ENCODE results near the gene PRR35.

The PRR35 gene

GRCh38 chr16:546909-547770, 13.1 kb upstream of the PRR35 start:
- peak in 1 of 2 donors; percentile 30 for DNase-seq (ENCODE audit: extremely low read depth in 1 of 2, low read depth in 1 of 2)

GRCh38 chr16:548586-548985, 11.6 kb upstream of the PRR35 start:
- no peak for DNase-seq (ENCODE audit: extremely low read depth in 1 of 2, low read depth in 1 of 2)

DNA sequence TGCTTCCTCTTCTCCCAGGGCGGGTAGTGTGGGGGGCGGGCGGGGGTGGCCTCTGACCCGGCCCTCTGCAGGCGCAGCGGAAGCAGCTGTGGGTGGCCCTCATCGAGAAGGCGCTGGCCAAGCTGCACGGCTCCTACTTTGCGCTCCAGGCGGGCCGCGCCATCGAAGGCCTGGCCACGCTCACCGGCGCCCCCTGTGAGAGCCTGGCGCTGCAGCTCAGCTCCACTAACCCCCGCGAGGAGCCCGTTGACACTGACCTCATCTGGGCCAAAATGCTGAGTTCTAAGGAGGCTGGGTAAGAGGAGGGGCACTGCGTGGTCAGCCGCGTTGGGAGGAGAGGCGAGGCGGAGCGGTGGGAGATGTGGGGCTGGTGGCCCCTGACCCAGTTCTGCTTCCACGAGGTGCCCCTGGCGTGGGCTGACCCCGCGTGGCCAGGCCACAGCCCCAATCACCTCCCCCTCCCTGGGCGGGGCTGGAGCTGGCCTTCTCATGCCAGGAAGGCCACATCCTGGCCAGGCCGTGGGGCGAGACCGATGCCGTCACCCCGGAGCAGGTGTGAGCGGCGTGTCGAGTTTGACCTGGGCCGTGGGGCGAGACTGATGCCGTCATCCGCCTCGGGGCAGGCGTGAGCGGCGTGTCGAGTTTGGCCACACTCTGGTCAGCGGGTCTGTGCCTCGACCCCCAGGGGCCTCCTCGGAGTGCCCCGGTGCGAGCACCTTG, 10.5 kb upstream of the PRR35 start:
- no peak for DNase-seq (ENCODE audit: extremely low read depth in 1 of 2, low read depth in 1 of 2)

- DNase-seq (ENCODE audit: extremely low read depth in 1 of 2, low read depth in 1 of 2): no peak
Observed at GRCh38 chr16:551210-551609, 9.0 kb upstream of the PRR35 start.

DNA sequence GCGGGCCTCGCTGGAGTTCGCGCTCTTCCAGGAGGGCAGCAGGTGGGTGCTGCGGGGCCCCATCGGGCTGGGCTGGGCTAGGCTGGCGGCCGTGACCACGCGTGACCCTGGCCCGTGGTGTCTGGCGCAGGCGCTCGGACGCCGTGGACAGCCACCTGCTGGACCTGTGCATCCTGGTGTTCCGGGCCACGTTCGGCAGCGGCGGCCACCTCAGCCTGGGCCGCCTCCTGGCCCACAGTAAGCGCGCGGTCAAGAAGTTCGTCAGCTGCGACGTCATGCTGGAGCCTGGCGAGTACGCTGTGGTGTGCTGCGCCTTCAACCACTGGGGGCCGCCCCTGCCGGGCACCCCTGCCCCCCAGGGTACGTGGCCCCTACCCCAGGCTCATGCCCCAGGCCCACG, 8.0 kb upstream of the PRR35 start:
- DNase-seq (ENCODE audit: extremely low read depth in 1 of 2, low read depth in 1 of 2): no peak

DNA sequence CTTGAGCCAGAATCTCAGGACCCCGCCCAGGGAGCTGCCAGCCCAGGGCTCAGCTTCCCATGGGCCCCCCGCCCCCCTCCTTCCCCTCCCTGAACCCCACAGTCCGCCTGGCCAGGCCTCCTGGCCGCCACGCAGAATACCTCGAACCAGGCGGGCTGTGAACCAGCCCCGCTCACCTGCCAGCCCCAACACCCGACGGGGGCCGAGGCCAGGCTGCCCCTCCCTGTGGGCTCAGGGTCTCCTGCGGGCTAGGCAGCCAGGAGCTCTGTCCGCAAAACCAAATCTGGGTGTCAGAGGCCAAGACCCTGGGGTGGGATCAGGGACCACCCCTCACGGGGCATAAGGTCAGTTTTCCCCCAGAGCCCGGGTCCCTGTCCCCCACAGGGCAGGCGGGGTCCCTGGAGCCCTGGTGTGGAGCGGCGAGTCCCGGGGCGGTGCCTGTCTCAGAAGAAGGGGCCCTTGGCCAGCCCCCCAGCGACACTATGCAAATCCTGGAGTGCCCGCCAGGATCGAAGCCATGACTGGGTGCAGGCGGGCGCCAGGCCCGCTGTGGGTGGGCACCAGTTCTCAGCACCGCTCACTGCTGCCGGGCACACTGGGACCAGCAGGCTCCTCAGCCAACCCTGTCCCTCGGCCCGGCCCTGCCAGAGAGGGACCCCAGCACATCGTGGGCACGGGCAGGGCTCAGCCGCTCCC, 6.4 kb upstream of the PRR35 start:
- no peak for DNase-seq (ENCODE audit: extremely low read depth in 1 of 2, low read depth in 1 of 2)

- no peak for DNase-seq (ENCODE audit: extremely low read depth in 1 of 2, low read depth in 1 of 2)
Observed at GRCh38 chr16:554297-554621, 5.9 kb upstream of the PRR35 start.

DNA sequence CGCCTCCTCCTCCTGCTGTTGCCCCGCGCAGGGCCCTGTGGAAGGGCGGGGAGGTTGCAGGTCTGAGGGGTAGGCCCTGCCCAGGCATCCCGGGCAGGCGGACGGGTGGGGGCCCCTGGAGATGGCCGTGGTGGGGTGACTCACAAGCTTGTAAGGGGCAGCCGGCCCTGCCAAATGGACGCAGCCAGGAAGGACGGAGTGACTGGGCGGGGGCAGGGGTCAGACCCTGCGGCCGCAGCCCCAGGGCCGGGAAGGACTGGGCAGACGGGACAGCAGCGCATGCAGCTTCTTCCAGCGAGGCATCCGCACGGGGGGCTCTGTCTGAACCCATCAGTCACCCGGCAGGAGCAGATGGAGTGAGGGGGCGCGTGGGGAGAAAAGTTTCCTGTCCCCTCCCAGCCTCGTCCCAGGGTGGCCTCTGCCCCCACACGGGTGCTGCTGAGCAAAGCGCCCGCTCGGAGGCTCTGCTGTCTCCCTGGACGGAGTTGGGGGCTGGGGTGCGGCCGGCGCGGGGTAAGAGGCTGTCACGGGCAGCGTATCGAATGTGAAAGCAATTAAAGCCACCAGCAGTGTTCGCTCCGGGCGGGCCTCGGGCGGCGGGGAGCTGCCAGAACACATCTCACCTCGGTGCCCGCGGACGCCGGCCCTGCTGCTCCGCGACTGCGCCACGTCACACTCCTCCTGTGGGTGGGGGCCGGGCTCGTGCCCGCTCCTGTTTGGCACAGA, 5.4 kb upstream of the PRR35 start:
- DNase-seq (ENCODE audit: extremely low read depth in 1 of 2, low read depth in 1 of 2): no peak

DNA sequence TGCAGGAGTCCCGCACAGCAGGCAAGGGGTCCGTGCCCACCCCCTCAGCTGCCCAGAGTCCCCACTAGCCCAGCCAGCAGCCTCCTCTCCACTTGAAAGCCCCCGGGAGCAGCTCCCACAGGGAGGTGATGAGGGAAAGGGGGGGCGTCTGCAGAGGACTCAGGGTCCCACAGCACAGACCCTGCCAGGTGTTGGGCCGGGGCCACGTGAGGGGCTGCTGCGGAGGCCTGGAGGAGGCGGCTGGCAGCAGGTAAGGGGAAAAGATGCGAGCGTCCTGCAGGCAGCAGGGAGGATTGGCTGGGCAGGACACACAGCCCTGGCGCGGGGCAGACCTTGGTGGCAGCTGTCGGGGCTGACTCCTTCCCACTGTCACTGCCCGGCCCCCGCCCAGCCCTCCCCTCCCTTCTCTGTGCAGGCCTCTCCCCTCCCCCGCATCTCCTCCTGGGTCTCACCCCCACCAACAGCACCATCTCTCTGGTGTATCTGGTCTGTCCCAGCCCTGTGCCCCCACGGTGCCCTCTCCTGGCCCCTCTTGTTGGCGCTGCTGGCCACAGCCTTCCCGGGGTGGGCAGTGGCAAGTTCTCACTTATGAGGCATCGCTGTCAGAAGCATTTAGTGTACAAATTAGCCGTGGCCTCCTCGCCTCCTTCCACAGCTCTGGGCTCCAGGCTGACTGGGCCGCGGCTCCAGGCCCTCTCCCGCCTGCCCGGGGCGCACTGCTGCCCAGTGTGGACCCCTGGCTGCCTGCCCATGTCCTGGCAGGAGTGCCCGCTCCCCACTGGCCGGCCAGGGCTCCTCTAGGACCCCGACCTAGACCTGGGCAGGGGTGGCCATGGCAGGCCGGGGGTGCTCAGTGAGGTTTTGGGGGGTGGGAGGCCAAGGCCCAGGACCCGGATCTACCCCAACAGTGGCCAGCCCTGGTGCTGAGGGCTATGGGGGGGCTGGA, 4.4 kb upstream of the PRR35 start:
- no peak for DNase-seq (ENCODE audit: extremely low read depth in 1 of 2, low read depth in 1 of 2)

GRCh38 chr16:556474-557173, 3.6 kb upstream of the PRR35 start:
- no peak for DNase-seq (ENCODE audit: extremely low read depth in 1 of 2, low read depth in 1 of 2)

- no peak for DNase-seq (ENCODE audit: extremely low read depth in 1 of 2, low read depth in 1 of 2)
Observed at GRCh38 chr16:557463-558297, 2.5 kb upstream of the PRR35 start.

GRCh38 chr16:558298-559020, 1.7 kb upstream of the PRR35 start:
- DNase-seq (ENCODE audit: extremely low read depth in 1 of 2, low read depth in 1 of 2): no peak

DNA sequence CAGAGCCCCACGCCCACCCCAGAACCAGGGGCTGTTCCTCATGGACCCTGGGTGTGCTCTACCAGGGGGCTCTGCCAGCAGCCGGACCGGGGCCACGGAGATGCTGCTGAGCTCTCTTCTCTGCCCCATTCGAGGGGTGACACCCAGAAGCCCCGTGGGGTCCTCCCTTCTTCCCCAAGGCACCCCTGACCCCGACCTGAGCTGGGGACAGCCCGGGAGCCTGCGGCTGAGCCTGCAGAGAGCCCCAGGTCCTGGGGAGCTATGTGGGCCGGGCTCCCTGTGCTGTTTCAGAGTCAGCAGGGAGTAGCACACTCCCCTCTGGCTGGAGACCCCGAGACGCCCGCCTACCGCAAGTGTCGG, 1.2 kb upstream of the PRR35 start:
- no peak for DNase-seq (ENCODE audit: extremely low read depth in 1 of 2, low read depth in 1 of 2)

GRCh38 chr16:559411-560203, 587 bp upstream of the PRR35 start:
- no peak for DNase-seq (ENCODE audit: extremely low read depth in 1 of 2, low read depth in 1 of 2)

- DNase-seq (ENCODE audit: extremely low read depth in 1 of 2, low read depth in 1 of 2): no peak
Observed at GRCh38 chr16:560701-561412, 663 bp downstream of the PRR35 start.

DNA sequence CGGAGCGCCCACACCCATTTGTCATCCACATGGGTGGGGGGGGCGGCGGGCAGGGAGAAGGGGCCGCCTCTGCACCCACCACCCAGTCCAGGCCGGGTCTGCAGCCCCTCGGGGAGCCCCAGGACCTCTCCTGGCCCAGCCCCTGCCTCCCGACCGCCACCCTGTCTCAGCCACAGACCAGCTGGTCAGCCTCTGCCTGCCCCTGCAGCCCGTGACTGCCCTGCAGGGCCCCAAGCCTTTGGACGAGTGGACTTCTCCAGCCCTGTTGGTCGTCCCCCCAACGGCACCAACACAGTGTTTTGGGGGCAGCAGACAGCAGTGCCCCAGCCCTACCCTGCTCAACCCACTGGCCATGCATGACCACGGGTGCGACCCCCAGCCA, 1.2 kb downstream of the PRR35 start:
- DNase-seq (ENCODE audit: extremely low read depth in 1 of 2, low read depth in 1 of 2): no peak
